Endometrium (tissue), 2 donors: Measurements from ENCODE around the gene TENM3.

Experiments
- FAIRE-seq: peaks from 2 replicates; lab custom pipeline; 2012; peaks lifted over from hg19 to GRCh38; lab: Jason Lieb, UNC
- donor health status: control.
- donor health status: control.

The TENM3 gene

DNA sequence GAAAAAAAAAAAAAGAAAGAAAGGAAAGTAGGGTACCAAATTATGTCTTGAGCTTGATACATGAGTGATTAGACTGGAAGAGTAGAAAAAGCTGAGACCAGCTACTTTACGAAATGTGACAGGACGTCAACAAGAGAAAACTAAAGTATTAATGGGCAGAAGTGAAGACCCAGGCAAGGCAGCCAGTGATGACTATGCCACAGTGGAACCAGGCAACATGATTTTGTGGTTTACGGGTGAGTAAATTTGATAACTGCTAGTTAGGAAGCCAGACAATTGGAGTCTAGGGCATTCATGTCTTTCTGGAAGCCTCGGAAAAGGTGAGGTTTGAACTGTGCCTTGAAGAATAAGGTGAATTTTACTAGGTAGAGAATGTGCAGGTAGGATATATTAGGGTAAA is 326.4 kb downstream of the TENM3 start:
- no peak for FAIRE-seq

- FAIRE-seq, result no peak
These were observed 331.5 kb downstream of the TENM3 start for GRCh38 chr4:182574706-182575105.

DNA sequence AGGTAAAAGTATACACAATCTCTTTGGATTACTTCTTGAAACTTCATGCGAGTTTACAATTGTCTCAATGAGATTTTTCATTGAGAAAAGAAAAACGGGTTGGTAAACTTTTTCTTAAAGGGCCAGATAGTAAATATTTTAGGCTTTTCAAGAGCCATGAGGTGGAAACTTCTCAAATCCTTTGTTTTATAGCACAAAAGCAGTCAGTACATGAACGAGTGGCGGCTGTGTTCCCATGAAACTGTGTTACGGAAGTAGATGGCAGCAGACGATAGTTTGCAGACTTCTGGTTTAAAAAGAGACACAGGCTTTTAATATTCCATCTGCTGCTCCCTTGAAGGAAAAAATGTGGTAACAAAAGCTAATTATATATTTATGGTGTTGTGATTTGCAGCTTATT is 332.0 kb downstream of the TENM3 start:
- no peak for FAIRE-seq

GRCh38 chr4:182576601-182577289 is 333.5 kb downstream of the TENM3 start:
- no peak for FAIRE-seq

- no peak for FAIRE-seq
These were observed 334.2 kb downstream of the TENM3 start for GRCh38 chr4:182577411-182577810.

DNA sequence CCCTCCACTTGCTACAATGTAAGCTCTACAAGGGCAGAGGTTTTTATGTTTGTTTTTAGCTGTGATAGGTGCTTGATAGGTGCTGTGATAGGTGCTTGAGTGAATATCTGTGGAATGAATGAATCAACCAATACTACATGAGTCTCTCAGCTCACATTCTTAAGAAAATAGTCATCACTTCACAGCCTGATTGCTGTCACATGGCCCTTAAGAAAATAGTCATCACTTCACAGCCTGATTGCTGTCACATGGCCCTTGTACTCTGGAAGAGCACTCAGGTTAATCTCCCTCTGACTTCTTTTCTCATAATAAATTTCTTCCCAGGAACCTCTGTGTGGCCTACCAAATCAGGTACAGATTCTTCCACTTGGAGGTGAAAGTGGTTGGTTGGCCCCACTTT is 335.2 kb downstream of the TENM3 start:
- FAIRE-seq, result no peak

DNA sequence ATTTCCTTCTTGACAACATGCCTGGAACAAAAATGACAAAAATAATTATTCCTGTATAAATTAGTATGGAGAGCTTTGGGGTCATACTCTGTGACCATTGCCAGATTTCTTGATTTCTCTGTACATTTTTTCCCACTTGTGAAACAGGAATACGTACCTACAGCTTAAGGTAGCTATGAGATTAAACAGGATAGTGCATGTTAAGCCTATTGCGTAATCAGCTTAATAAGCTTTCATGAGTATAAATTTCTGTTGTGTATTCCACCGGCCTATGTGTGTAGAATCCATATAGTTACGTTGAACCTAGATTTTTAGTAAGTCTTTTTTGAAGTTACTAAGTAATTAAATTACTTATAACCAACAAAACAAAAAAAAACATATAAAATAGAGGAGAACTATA is 339.0 kb downstream of the TENM3 start:
- no peak for FAIRE-seq

- no peak for FAIRE-seq
These were observed 340.7 kb downstream of the TENM3 start for GRCh38 chr4:182583703-182584415.

DNA sequence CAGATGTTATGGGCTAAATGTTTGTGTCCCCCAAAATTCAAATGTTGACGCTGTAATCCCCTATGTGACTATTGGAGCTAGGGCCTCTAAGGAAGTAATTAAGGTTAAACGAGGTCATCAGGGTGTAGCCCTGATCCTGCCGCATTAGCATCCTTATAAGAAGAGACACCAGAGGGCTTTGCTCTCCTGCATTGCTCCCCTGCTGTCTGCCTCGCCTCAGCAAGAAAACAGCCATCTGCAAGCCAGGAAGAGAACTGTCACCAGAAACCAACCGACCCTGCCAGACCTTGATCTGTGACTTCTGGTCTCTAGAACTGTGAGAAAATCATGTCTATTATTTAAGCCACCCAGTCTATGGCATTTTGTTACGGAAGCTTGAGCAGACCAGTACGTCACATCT is 342.1 kb downstream of the TENM3 start:
- no peak for FAIRE-seq

GRCh38 chr4:182589100-182589499 is 345.9 kb downstream of the TENM3 start:
- FAIRE-seq, result no peak

- no peak for FAIRE-seq
These were observed 350.2 kb downstream of the TENM3 start for GRCh38 chr4:182593402-182593801.

- no peak for FAIRE-seq
These were observed 350.7 kb downstream of the TENM3 start for GRCh38 chr4:182593864-182594263.

GRCh38 chr4:182600093-182600492 is 356.9 kb downstream of the TENM3 start:
- no peak for FAIRE-seq

DNA sequence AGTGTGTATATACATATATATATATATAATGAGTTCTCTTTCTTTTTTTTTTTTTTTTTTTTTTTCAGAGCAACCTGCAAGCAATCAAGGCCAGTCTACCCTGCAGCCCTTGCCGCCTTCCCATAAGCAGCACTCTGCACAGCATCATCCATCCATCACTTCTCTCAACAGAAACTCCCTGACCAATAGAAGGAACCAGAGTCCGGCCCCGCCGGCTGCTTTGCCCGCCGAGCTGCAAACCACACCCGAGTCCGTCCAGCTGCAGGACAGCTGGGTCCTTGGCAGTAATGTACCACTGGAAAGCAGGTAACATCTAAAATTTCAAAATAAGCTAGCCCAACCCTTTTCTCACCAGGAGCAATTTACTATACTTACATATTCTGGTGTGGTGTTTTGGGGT is 357.7 kb downstream of the TENM3 start:
- no peak for FAIRE-seq

GRCh38 chr4:182604161-182604622 is 361.0 kb downstream of the TENM3 start:
- FAIRE-seq, result no peak

GRCh38 chr4:182604953-182605352 is 361.8 kb downstream of the TENM3 start:
- FAIRE-seq, result no peak

- FAIRE-seq, result no peak
These were observed 365.3 kb downstream of the TENM3 start for GRCh38 chr4:182608525-182608924.

GRCh38 chr4:182616476-182616875 is 373.3 kb downstream of the TENM3 start:
- no peak for FAIRE-seq

GRCh38 chr4:182619660-182620059 is 376.5 kb downstream of the TENM3 start:
- no peak for FAIRE-seq

DNA sequence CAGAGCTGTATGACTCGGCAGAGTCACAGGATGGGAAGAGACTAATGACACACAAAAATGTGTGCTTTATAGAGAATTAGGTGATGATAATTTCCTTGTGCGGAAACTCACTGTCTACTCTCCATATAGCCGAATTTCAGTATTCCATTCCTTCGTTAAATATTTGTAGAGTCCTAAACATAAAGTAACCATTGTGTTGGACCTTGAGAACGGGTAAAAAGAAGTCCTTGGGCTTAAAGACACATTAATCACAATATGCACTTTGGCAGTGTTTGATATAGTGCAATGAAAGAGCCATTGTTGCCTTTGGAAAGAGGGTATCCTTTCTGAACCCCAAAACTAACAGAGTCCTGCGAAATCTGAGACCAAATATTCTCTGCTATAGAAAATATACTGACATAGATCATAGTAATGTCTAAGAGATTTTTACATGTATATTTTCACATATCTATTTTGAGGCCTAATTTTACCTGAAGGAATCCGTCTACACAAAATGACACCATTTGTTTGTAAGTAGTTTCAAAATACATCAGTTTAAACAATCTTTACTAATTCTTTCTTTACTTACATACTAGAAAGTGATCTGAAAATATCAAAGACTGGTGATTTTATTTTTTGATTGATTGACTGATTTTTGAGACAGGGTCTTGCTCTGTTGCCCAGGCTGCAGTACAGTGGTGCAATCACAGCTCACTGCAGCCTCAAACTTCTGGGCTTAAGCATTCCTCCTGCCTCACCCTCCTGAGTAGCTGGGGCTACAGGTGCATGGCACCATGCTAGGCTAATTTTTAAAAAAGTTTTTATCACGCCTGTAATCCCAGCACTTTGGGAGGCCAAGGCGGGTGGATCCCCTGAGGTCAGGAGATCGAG is 377.1 kb downstream of the TENM3 start:
- no peak for FAIRE-seq

DNA sequence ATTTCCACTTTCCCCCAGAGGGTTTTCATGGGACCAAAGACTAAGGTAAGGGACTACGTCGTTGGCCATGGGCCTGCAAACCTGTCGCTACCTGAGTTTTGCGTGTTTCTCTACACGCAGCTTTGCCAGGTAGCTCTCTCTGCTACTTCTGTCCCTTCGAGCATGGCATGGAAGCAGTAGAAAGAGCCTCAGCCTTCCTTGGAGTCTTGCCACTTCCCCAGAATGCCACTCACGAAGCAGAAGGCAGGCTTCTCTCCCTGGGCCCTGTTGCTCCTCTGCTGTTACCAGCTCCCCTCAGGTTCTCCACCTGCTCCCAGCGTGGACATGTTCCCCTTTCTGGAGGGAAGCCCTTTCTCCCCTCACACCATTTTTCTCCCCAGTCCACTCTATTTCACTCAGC is 381.1 kb downstream of the TENM3 start:
- FAIRE-seq, result no peak

DNA sequence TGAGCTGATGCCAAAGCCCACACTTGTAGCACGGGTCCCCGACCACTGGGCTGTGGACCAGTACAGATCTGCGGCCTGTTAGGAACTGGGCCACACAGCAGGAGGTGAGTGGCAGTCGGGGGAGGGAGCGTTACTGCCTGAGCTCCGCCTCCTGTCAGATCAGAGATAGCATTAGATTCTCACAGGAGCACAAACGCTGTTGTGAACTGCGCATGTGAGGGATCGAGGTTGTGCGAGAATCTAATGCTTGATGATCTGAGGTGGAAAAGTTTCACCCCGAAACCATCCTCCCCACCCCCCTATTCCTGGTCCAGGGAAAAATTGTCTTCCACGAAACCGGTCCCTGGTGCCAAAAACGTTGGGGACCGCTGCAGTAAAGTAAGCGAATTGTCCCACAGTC is 382.0 kb downstream of the TENM3 start:
- no peak for FAIRE-seq

- FAIRE-seq, result no peak
These were observed 384.8 kb downstream of the TENM3 start for GRCh38 chr4:182627996-182628395.
